SK-N-SH (cell line): Measurements from ENCODE around the gene TXNRD1. TPM values are rescaled to one million over a fixed set of nuclear protein-coding genes. Genes with fewer than 3 reads are reported as not detected.

Experiments
- CTCF ChIA-PET: fragments of 300-600, 350-600 bp; formaldehyde crosslinking; extraction: SDS; loops from one replicate; lab custom pipeline; 2021; lab: Yijun Ruan, JAX
- POLR2A ChIA-PET: fragments of 350-600 bp; sonication (Branson Sonifier 250); formaldehyde crosslinking; extraction: SDS; loops from one replicate; lab custom pipeline; 2020; ENCODE audit warnings: antibody characterized with exemption, inconsistent platforms; lab: Yijun Ruan, JAX
- DNase-seq: peaks from one replicate; pipeline ENCODE4 v3.0.0; 2012
- H2AFZ ChIP-seq: fragments of 200-600 bp; sonication (generic); 2 replicates; pipeline ENCODE4 v1.8.1; 2016; ENCODE audit warnings: antibody characterized with exemption, mild to moderate bottlenecking, low read depth
- H3F3A ChIP-seq: fragments of 200-600 bp; sonication (generic); replicated peaks from 2 replicates; pipeline ENCODE3; 2016; ENCODE audit warnings: antibody characterized with exemption, mild to moderate bottlenecking; ENCODE audit not compliant: insufficient read depth
- H3K27ac ChIP-seq, 2 experiments: fragments of 200-500 bp in 1 of 2; fragments of 200-600 bp in 1 of 2; sonication (Bioruptor generic) in 1 of 2; sonication (generic), shearing (Covaris generic) in 1 of 2; 2 replicates each; pipeline versions ENCODE4 v1.5.1 to v1.6.1; 2014 to 2016; ENCODE audit warnings: low read depth in 2 of 2, inconsistent platforms in 1 of 2, low read length in 1 of 2, mild to moderate bottlenecking in 1 of 2, mixed read lengths in 1 of 2
- H3K27me3 ChIP-seq: fragments of 200-600 bp; sonication (generic), shearing (Covaris generic); 2 replicates; pipeline ENCODE4 v1.6.1; 2016; ENCODE audit warnings: mixed run types; ENCODE audit not compliant: insufficient read depth
- H3K36me3 ChIP-seq, 2 experiments: fragments of 200-500 bp in 1 of 2; fragments of 200-600 bp in 1 of 2; sonication (Bioruptor generic) in 1 of 2; sonication (generic) in 1 of 2; replicated peaks in 1 of 2; 2 replicates each; pipeline versions ENCODE3 to v1.5.1; 2014 to 2016; ENCODE audit warnings: low read length in 1 of 2, mild to moderate bottlenecking in 1 of 2; ENCODE audit not compliant: insufficient read depth in 2 of 2, control insufficient read depth in 1 of 2
- H3K4me1 ChIP-seq, 2 experiments: fragments of 200-500 bp in 1 of 2; fragments of 200-600 bp in 1 of 2; sonication (Bioruptor generic) in 1 of 2; sonication (generic), shearing (Covaris generic) in 1 of 2; 2 replicates each; pipeline versions ENCODE4 v1.5.1 to v1.6.1; 2014 to 2016; ENCODE audit warnings: low read depth in 1 of 2, low read length in 1 of 2, mixed run types in 1 of 2; ENCODE audit not compliant: insufficient read depth in 2 of 2, control insufficient read depth in 1 of 2
- H3K4me2 ChIP-seq: fragments of 200-600 bp; sonication (generic), shearing (Covaris generic); 2 replicates; pipeline ENCODE4 v1.6.1; 2017; ENCODE audit warnings: mixed run types
- H3K4me3 ChIP-seq, 2 experiments: fragments of 200-500 bp in 1 of 2; fragments of 200-600 bp in 1 of 2; sonication (Bioruptor generic) in 1 of 2; sonication (generic), shearing (Covaris generic) in 1 of 2; 2 replicates each; pipeline versions ENCODE4 v1.5.1 to v1.8.1; 2014 to 2016; ENCODE audit warnings: low read depth in 2 of 2, inconsistent platforms in 1 of 2, low read length in 1 of 2, mild to moderate bottlenecking in 1 of 2, mixed read lengths in 1 of 2, moderate library complexity in 1 of 2
- H3K79me2 ChIP-seq: fragments of 200-600 bp; sonication (generic); 2 replicates; pipeline ENCODE4 v1.8.1; 2017; ENCODE audit warnings: mild to moderate bottlenecking; ENCODE audit not compliant: insufficient read depth
- H3K9ac ChIP-seq: fragments of 200-600 bp; sonication (generic); 2 replicates; pipeline ENCODE4 v1.6.1; 2017; ENCODE audit warnings: mixed run types
- H3K9me2 ChIP-seq: fragments of 200-600 bp; sonication (generic); 2 replicates; pipeline ENCODE4 v1.6.1; 2017; ENCODE audit warnings: mixed run types
- H3K9me3 ChIP-seq: fragments of 200-600 bp; sonication (generic); 2 replicates; pipeline ENCODE4 v1.6.1; 2017; ENCODE audit warnings: mixed run types, mild to moderate bottlenecking, moderate library complexity
- H4K20me1 ChIP-seq: fragments of 200-600 bp; sonication (generic); 2 replicates; pipeline ENCODE4 v1.6.1; 2017; ENCODE audit warnings: mild to moderate bottlenecking, mixed run types; ENCODE audit not compliant: insufficient read depth
- CHD2 ChIP-seq: fragments of 150-350 bp; IDR thresholded peaks from 2 replicates; pipeline ENCODE4 v1.6.1; 2018; ENCODE audit warnings: low read length; ENCODE audit not compliant: partially characterized antibody
- EP300 ChIP-seq, 2 experiments: IDR thresholded peaks; 2 replicates each; pipeline versions ENCODE4 v1.4.0 to v1.6.1; 2012; ENCODE audit warnings: borderline replicate concordance in 1 of 2, low read depth in 1 of 2, low read length in 1 of 2
- FOSL2 ChIP-seq: IDR thresholded peaks from 2 replicates; pipeline ENCODE4 v1.4.0; 2012; ENCODE audit warnings: low read depth, mild to moderate bottlenecking, moderate library complexity, borderline replicate concordance
- FOXJ3 ChIP-seq: sonication (generic); formaldehyde crosslinking; IDR thresholded peaks from 2 replicates; pipeline ENCODE4 v1.5.1; 2020; ENCODE audit warnings: mild to moderate bottlenecking, missing genetic modification reagents
- FOXM1 ChIP-seq: IDR thresholded peaks from 2 replicates; pipeline ENCODE4 v1.4.0; 2012; ENCODE audit warnings: low read depth, mild to moderate bottlenecking
- GABPA ChIP-seq: IDR thresholded peaks from 2 replicates; pipeline ENCODE4 v1.4.0; 2012; ENCODE audit warnings: low read depth, mild to moderate bottlenecking
- GATA2 ChIP-seq: sonication (generic); formaldehyde crosslinking; IDR thresholded peaks from 2 replicates; pipeline ENCODE4 v1.5.0; 2020; ENCODE audit warnings: mild to moderate bottlenecking, missing genetic modification reagents
- IRF3 ChIP-seq: fragments of 150-350 bp; IDR thresholded peaks from 2 replicates; pipeline ENCODE4 v1.6.1; 2016; ENCODE audit warnings: mild to moderate bottlenecking, low read depth, low read length
- JUND ChIP-seq: IDR thresholded peaks from 2 replicates; pipeline ENCODE4 v1.4.0; 2012
- MXI1 ChIP-seq: IDR thresholded peaks from 2 replicates; pipeline ENCODE4 v1.6.1; 2012; ENCODE audit warnings: mild to moderate bottlenecking, low read depth, low read length, improper control_type of control experiment
- NFIC ChIP-seq: IDR thresholded peaks from 2 replicates; pipeline ENCODE4 v1.4.0; 2012; ENCODE audit warnings: borderline replicate concordance
- PBX3 ChIP-seq: IDR thresholded peaks from 2 replicates; pipeline ENCODE4; 2012
- POLR2AphosphoS5 ChIP-seq: IDR thresholded peaks from 2 replicates; pipeline ENCODE4 v1.6.1; 2012; ENCODE audit warnings: low read depth, low read length
- RAD21 ChIP-seq: IDR thresholded peaks from 2 replicates; pipeline ENCODE4 v1.6.1; 2012; ENCODE audit warnings: mild to moderate bottlenecking, low read length
- RCOR1 ChIP-seq: fragments of 150-350 bp; IDR thresholded peaks from 2 replicates; pipeline ENCODE4 v1.6.1; 2017; ENCODE audit warnings: antibody characterized with exemption, low read length
- REST ChIP-seq: IDR thresholded peaks from 2 replicates; pipeline ENCODE4 v1.6.1; 2012; ENCODE audit warnings: mild to moderate bottlenecking, low read depth, low read length, moderate library complexity
- TAF1 ChIP-seq: IDR thresholded peaks from 2 replicates; pipeline ENCODE4 v1.6.1; 2012; ENCODE audit warnings: low read depth, mild to moderate bottlenecking, low read length, moderate library complexity, borderline replicate concordance
- WGBS: methylation state at CpG from one replicate; pipeline ENCODE4 v1.1.6; 2017; ENCODE audit warnings: low lambda C conversion rate; 5-methylcytosine and 5-hydroxymethylcytosine counted together
- polyA plus RNA-seq, 3 experiments: library from polyadenylated mRNA; depleted of rRNA; stranded (reverse); fragments of >200 nt; gene quantifications; 2 replicates each; pipeline ENCODE4 v1.2.3, GENCODE V29; 2012
- TF ChIP-seq, protein P1 (sequence below): fragments of 150-350 bp; IDR thresholded peaks from 2 replicates; pipeline ENCODE4 v1.6.1; 2017; ENCODE audit warnings: antibody characterized with exemption, low read length, low read depth, borderline replicate concordance
- TF ChIP-seq, protein P2 (sequence below): IDR thresholded peaks from 2 replicates; pipeline ENCODE4 v1.4.0; 2012; ENCODE audit warnings: low read depth, borderline replicate concordance

Gene TXNRD1
- polyA plus RNA-seq, 1 of the 3 experiments (the other 2 are of a cell fraction) = 143 TPM

- no peaks in the 10 kb centered on the region for H4K20me1 ChIP-seq
- H3K4me1 ChIP-seq = no peaks in the 10 kb centered on the region
- no peak for DNase-seq
- POLR2A ChIA-PET = no interaction called here
- CTCF ChIA-PET = interaction anchor here (0.7 to 3.3 kb wide), 10 partner anchors 19 to 853 kb away, joined by 3 to 13 read pairs (median 6); no protein-coding TSS in a partner anchor
- no peak overlapping the region for H3K4me3 ChIP-seq
- no peak for TF ChIP-seq MXI1
- TF ChIP-seq REST = no peak
- no peak for TF ChIP-seq CHD2
- TF ChIP-seq, protein P1, sequence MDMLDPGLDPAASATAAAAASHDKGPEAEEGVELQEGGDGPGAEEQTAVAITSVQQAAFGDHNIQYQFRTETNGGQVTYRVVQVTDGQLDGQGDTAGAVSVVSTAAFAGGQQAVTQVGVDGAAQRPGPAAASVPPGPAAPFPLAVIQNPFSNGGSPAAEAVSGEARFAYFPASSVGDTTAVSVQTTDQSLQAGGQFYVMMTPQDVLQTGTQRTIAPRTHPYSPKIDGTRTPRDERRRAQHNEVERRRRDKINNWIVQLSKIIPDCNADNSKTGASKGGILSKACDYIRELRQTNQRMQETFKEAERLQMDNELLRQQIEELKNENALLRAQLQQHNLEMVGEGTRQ = no peak
- TF ChIP-seq EP300 (IDR thresholded peaks at IDR 0.05; ENCODE audit: borderline replicate concordance in 1 of 2, low read depth in 1 of 2, low read length in 1 of 2) = no peak
- no peak for TF ChIP-seq GABPA
- no peak for TF ChIP-seq RAD21
- TF ChIP-seq JUND = no peak
- TF ChIP-seq PBX3 = no peak
- no peak for TF ChIP-seq TAF1
- no peak for TF ChIP-seq RCOR1
- TF ChIP-seq IRF3 = no peak
- TF ChIP-seq, protein P2, sequence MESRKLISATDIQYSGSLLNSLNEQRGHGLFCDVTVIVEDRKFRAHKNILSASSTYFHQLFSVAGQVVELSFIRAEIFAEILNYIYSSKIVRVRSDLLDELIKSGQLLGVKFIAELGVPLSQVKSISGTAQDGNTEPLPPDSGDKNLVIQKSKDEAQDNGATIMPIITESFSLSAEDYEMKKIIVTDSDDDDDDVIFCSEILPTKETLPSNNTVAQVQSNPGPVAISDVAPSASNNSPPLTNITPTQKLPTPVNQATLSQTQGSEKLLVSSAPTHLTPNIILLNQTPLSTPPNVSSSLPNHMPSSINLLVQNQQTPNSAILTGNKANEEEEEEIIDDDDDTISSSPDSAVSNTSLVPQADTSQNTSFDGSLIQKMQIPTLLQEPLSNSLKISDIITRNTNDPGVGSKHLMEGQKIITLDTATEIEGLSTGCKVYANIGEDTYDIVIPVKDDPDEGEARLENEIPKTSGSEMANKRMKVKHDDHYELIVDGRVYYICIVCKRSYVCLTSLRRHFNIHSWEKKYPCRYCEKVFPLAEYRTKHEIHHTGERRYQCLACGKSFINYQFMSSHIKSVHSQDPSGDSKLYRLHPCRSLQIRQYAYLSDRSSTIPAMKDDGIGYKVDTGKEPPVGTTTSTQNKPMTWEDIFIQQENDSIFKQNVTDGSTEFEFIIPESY = no peak
- no peak for TF ChIP-seq NFIC
- TF ChIP-seq GATA2 (CRISPR knock-in tag) = no peak
- TF ChIP-seq POLR2AphosphoS5 = no peak
- no peak for TF ChIP-seq FOXM1
- TF ChIP-seq FOSL2 = no peak
- no peak for TF ChIP-seq FOXJ3 (CRISPR knock-in tag)
- no peaks in the 10 kb centered on the region for H3F3A ChIP-seq
- 0 out of 2 replicates have a peak, but pooled peaks cover 4% of the 10 kb centered on the region for H3K9me2 ChIP-seq
- H3K9ac ChIP-seq = no peak overlapping the region
- H3K79me2 ChIP-seq = no peaks in the 10 kb centered on the region
- H2AFZ ChIP-seq = no peak overlapping the region
- H3K27ac ChIP-seq = no peak overlapping the region
- WGBS = 28% methylated on average over 2 of the region's 2 CpGs
- H3K4me2 ChIP-seq = no peak overlapping the region
- peaks cover 6% of the 10 kb centered on the region; the same call in 1 of the 2 replicates for H3K9me3 ChIP-seq
- H3K36me3 ChIP-seq = no peaks in the 10 kb centered on the region
- no peaks in the 10 kb centered on the region for H3K27me3 ChIP-seq
Measured at GRCh38 chr12:104199964-104200363, 15.6 kb upstream of the TXNRD1 start.
